SKM-1 (cell line): ENCODE results near the gene ANKRD31.
"Not testable (repeated sequence)": the region's sequence is repeated elsewhere in the genome, so short reads cannot be mapped to it uniquely, and the experiment has no call there.

Experiments used
- DNase-seq: peaks from one replicate; lab custom pipeline; 2025; ENCODE audit not compliant: unreplicated experiment; lab: John Stamatoyannopoulos, UW

The ANKRD31 gene

DNA sequence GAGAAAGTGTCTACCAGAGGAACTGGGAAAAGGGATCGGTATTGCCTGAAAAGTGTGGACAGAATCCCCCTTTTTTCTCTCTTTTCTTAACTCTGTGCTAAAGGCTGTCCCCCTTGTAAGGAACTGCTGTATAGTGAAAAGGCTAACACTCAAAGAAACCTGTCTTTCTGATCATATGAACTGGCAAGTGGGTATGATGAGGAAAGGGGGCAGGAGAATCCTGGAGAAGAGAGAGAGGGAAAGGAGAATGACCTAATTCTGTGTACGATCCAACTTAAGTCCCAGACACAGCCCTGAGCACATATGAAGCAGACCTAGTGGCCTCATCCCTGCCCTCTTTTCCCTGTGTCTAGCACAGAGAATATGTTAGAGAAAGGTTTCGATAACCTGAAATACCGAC is 967 bp downstream of the ANKRD31 start:
- DNase-seq, result no peak

DNA sequence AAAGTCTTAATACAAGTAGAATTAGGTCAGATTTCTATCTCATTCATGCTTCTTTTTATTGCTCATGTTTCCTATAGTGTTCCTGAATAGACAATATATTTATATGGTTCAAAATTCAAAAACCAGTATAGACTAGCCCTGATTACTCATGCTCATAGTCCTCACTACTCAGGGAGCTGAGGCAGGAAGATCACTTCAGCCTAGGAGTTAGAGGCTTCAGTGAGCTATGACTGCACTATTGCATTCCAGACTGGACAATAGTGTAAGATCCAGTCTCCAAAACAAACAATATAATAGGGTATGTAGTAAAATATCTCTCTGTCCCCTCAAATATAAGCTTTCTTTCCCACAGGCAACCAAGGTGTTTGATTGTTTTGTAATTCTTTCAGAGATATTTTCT is 2.4 kb downstream of the ANKRD31 start:
- DNase-seq, result no peak

DNA sequence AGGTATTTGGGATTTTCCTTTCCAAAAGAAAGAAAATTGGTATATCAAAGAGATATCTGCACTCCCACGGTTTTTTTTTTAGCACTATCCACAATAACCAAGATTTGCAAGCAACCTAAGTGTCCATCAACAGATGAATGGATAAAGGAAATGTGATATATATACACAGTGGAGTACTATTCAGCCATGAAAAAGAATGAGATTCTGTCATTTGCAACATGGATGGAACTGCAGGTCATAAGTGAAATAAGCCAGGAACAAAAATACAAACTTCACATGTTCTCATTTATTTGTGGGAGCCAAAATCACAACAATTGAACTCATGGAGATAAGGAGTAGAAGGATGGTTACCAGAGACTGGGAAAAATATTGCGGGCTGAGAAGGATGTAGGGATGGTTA is 9.8 kb downstream of the ANKRD31 start:
- no peak for DNase-seq

DNA sequence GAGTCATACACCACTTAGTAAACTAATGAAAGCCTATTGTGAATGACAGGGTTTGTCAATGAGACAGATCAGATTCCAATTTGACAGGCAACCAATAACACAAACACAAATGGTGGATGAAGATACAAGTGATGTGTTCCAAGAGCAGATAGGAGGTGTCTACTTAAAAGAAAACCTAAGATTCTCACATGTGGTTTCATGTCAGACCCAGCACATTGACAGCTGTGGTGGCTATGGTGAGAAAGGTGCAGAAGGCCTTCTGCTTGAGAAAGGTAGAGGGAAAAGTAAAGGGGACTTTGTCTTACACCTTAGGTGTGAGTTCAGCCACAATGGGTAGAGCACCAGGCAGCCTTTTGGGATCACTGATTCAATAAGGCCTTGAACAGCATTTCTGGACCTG is 11.2 kb downstream of the ANKRD31 start:
- no peak for DNase-seq

DNA sequence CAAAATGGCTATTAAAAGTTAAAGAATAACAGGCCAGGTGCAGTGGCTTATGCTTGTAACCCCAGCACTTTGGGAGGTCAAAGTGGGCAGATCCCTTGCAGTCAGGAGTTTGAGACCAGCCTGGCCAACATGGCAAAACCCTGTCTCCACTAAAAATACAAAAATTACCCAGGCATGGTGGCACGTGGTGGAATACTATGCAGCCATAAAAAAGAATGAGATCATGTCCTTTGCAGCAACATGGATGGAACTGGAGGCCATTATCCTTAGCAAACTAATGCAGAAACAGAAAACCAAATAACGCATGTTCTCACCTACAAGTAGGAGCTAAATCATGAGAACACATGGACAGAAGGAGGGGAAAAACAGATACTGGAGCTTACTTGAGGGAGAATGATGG is 15.9 kb downstream of the ANKRD31 start:
- not testable (repeated sequence) for DNase-seq

DNA sequence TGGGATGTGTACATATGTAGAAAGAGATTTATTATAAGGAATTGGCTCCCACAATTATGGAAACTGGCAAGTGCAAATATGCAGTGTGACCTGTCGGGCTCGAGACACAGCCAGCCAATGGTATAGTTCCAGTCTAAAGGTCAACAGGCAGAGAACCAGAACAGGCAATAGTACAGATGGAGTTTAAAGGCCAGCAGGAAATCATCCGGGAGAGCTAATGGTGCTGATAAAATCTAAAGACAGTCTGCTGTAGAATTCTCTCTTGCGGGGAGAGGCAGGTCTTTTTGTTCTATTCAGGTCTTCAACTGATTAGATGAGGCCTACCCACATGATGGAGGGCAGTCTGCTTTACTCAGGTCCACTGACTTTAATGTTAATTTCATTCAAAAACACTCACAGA is 21.8 kb downstream of the ANKRD31 start:
- DNase-seq, result no peak

DNA sequence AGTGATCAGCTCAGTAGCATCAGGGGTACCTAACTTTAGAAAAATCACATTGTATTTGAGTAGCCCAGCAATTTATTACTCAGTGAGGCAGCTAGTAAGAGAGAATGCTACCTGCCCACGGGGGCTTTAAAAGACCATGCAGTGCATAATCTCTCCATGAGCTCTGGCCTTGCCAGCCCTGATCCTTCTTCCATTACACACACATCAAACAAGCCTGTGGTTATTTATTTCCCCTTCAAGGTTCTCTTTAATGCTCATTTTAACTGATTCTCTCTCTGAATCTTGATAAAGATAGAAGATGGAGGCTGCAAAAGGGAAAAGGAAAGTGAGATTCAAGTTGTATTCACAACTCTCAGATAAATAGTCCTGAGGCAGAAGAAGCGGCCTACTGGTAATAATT is 22.3 kb downstream of the ANKRD31 start:
- DNase-seq, result no peak

DNA sequence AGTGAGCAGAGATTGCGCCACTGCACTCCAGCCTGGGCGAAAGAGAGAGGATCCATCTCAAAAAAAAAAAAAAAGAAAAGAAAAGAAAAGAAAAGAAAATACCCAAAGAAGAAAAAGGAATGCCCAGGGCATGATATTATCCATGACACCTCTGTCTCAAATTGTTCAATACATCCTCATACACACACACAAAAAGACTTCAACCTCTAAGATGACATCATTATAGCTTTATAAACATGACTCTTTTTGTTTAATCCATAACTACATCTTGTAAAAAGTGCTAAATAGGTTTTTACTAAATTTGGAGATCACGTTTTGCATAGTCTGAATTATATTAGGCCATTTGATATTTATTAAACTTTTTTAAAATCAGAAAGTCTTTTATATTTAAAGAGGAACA is 33.1 kb downstream of the ANKRD31 start:
- DNase-seq, result no peak

DNA sequence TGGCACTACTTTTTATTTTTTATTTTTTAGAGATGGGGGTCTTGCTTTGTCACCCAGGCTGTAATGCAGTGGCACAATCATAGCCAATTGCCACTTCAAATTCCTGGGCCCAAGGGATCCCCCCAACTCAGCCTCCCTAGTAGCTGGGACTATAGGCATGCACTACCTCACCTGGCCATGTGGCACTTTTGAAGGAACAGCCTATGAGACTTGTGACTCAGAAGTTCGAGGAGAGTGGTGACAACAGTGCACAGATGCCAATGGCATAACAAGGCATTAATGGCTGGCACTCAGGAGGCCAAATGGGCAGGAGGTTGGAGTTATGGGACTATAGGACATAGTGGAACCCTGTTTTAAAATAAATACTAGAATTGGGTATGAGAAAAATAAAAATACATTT is 33.7 kb downstream of the ANKRD31 start:
- DNase-seq, result no peak

DNA sequence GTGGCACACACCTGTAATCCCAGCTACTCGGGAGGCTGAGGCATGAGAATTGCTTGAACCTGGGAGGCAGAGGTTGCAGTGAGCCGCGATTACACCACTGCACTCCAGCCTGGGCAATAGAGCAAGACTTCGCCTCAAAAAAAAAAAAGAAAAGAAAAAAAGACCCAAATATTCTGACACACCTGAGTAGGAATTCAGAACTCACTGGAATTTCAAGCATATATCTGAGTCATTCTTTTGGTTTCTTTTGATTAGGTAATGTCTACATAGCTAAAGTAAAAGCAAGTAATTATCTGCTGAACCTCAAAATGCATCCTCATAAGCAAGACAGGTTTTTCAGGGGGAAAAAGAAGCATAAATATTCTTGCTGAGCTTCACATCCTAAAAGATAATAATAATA is 35.9 kb downstream of the ANKRD31 start:
- DNase-seq, result no peak

DNA sequence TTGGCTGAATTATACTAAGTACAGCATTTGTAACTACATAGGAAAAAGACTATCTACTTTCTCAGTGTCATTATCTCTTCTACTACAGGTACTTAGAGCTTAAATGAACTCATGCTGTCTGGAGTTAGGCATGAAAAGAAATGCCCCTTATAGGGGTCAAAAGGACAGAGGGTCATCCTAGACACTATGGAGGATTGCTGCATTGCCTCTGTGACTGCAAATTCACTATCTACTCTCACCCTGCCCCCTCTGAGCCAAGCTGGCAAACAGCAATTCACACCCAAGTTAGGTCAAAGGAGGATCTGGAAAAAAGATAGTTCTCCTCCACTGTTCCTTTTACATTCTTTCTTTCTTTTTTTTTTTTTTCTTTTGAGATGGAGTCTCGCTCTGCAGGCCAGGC is 36.7 kb downstream of the ANKRD31 start:
- no peak for DNase-seq

DNA sequence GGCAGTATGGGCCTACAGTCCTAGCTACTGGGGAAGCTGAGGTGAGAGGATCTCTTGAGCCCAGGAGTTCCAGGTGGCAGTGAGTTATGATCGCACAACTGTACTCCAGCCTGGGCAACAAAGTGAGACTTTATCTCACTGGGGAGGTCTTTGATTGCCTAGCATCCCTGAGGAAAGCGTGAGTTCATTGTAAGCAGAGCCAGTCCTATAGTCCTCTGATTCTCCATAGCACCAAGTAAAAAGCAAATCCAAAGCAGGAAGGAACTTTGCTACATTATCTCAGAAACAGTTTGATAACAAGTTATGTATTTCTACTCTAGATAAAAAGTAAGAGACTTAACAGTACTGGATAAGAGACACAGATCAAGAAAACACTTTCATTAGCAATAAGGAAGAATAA is 37.6 kb downstream of the ANKRD31 start:
- DNase-seq, result no peak

DNA sequence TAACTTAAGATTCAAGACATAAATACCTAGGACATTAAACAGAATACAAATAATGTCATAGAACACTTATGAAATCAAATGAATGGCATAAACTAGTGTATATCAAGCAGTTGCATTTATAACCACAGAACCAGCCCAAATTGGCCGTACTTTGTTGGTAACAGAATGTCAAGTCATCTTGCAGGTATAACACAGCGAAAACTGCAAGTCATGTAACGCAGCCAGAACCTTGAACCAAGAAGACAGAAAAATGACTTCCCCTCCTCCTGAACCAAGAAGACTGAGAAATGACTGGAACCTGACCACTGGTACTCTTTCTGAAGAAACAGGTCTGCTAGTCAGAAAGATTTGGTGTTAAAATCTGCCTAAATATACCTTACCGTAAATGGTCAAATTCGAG is 38.9 kb downstream of the ANKRD31 start:
- no peak for DNase-seq

DNA sequence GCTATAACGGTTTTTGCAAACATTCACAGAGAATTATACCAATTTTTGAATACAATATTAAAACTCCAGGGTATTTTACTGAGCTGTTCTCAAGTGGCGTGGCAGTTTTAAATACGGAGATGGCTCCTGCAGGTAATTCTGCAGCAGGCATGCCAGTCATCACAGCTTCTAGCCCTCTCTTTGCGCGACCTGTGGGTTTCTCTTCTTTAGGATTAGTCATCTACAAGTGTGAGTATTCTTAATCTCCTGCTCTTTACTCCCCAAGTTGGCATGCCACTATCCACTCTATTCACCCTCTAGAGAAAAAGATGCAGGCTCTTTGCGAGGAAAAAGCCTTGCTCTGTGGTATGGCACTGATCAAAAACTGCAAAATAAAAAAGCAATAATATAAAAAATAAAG is 43.9 kb downstream of the ANKRD31 start:
- DNase-seq, result no peak

DNA sequence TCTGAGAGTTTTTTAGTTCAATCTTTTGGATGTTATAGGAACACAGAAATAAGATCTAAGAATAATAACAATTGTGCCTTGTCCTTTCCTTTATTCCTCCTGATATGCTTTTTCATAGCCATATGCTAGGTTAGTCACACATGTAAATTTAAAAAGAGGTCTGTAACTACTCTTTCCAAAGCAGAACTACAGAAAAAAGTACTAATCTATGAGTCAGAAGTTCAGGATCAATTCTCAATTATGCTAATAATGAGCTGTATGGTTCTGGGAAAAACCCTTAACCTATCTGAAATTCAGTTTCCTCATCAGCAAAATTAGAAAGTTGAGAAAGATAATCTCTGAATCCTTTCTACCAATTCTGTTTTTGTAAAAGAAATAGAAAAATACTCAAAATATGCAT is 44.4 kb downstream of the ANKRD31 start:
- DNase-seq, result no peak

DNA sequence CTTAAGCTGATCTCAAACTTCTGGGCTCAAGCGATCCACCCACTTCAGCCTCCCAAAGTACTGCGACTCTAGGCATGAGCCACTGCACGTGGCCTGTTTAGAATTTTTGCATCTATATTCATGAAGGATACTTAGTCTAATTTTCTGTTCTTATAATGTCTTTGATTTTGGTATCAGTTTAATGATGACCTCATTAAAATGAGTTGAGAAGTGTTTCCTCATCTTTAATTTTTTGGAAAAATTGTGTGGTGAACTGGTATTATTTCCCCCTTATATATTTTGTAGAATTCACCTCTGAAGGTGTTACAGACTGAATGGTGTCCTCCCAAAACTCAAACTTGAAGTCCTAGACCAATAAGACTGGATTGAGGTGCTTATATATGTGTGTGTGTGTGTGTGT is 46.5 kb downstream of the ANKRD31 start:
- DNase-seq, result no peak

DNA sequence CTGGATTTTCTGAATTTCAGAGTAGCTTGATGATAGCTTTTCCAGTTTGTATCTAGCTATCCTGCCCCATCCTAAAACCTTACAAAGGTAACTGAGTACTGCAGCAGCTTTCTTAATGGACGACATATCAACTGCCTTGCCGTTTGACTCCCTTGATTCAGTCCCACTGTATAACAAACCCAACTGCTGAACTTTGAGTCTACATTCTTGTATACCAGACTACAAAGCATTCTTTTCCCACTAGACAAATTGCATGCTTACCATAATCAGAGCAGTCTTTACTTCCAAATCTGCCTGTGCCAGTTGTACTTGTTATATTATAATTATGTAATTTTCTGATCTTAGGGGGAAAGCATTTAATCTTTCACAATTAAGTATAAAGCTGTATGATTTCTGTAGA is 47.3 kb downstream of the ANKRD31 start:
- no peak for DNase-seq

DNA sequence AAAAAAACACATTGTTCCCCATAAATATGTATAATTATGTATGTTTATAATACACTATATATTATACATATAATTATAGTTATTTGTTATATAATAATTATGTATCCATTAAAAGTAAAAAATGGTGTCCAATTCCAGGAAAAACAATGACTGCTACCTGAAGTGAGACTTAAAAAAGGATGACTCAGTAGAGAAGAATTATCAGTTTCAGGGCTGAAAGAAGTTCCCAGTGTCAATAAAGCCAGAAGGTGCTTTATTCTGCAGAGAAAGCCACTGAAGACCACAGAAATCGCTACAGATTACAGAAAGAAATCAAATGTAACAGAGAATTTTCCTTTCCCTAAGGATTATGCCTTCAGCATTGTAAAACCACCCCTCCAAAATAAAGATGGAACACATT is 50.9 kb downstream of the ANKRD31 start:
- no peak for DNase-seq

DNA sequence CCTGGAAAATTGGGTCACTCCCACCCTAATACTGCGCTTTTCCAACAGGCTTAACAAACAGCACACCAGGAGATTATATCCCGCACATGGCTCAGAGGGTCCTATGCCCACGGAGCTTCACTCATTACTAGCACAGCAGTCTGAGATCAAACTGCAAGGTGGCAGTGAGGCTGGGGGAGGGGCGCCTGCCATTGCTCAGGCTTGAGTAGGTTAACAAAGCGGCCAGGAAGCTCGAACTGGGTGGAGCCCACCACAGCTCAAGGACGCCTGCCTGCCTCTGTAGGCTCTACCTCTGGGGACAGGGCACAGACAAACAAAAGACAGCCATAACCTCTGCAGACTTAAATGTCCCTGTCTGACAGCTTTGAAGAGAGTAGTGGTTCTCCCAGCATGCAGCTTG is 60.7 kb downstream of the ANKRD31 start:
- DNase-seq, result not testable (repeated sequence)

DNA sequence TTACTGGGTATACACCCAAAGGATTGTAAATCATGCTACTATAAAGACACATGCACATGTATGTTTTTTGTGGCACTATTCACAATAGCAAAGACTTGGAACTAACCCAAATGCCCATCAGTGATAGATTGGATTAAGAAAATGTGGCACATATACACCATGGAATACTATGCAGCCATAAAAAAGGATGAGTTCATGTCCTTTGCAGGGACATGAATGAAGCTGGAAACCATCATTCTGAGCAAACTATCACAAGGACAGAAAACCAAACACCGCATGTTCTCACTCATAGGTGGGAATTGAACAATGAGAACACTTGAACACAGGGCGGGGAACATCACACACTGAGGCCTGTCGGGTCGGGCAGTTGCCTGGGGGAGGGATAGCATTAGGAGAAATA is 61.8 kb downstream of the ANKRD31 start:
- DNase-seq, result not testable (repeated sequence)

DNA sequence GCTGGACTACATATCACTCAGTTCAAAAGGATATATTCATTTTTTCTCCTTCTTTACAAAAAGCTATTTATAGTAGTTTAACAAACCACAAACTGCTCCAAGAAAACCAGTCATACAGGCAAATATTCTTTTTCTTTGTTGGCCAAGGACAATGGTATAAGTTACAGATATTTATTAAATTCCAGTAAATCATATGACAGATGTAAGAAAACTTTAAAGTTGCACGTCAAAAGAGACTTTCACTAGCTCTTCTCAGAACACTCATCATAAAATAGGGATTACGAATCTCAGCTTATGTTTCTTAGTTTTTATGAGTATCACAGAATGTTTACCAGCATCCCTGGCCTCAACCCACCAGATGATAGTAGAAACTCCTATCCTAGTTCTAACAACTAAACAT is 67.2 kb downstream of the ANKRD31 start:
- no peak for DNase-seq

DNA sequence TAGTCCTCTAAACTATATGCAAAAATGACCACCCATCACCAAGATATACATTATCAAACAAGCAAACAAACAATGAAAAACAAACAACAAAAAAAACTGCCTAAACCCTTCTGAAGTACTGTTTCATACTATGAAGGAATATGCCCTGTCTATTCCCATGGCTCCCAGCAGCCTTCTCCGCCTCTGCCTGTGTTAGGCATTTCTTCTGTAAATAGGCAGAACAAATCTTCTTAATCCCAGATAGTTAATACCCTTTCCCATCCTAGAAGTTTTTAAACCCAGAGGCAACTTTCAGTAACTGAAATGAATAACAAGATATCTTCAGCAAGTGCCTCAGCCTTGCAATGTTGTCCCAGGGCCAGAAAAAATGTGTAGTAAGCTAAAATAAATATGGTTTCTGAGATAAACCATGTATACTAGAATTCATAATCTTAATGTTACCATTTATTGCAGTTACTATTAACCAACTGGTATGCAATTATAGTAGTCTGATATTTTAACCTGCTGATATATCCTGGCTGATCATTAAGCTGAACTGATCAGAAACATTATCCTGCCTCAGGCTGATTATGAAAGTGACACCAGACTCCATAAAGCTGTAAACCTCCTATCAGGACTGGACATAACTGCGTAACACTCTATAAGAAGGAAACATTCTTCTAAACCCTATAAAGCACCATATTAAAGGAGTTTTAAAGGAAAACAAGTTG is 68.5 kb downstream of the ANKRD31 start:
- no peak for DNase-seq

DNA sequence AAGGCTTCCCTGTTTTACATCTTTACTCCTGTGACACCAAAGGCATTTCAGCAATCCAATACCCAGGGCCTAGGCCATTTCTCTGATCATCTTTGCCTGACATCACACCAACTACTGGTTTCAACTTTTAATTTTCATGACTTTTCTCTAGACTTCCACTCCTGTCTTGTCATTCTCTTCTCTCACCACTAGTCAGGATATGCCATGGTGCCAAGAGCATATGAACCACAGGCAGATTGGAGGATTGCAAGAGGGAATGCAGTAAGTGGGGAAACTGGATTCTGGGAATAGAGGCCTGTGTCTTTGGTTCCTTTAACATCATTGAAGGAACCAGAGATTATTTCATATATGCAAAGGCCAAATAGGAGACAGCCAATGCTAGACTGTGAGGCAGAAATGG is 69.3 kb downstream of the ANKRD31 start:
- no peak for DNase-seq

DNA sequence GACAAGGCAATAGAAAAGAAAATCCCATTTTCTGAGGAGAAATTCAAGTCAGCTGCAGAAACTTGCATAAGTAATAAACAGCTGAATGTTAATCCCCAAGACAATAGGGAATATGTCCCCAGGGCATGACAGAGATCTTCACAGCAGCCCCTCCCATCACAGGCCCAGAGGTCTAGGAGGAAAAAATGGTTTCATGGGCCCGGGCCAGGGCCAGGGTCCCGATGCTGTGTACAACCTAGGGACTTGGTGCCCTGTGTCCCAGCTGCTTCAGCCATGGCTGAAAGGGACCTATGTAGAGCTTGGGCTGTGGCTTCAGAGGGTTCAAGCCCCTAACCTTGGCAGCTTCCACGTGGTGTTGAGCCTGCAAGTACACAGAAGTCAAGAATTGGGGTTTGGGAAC is 75.2 kb downstream of the ANKRD31 start:
- DNase-seq, result not testable (repeated sequence)
